Naive thymus-derived CD4-positive, alpha-beta T cell (primary cell): Measurements from ENCODE around the gene CAMK2A. TPM values are rescaled to one million over a fixed set of nuclear protein-coding genes. Genes with fewer than 3 reads are reported as not detected.

Experiments used
- ATAC-seq: fragments of 150-1000 bp; cut with Tn5 transposase; 2 replicates; pipeline ENCODE4 v1.10.0; 2021; ENCODE audit warnings: mild to moderate bottlenecking, moderate library complexity
- CTCF ChIA-PET: fragments of 350-600 bp; sonication (Branson Sonifier 250); formaldehyde crosslinking; loops from one replicate; lab custom pipeline; 2021; ENCODE audit warnings: antibody characterized with exemption; lab: Charles Lee
- POLR2A ChIA-PET: fragments of 350-600 bp; sonication (Branson Sonifier 250); formaldehyde crosslinking; loops from one replicate; lab custom pipeline; 2021; ENCODE audit warnings: antibody characterized with exemption, inconsistent platforms; lab: Charles Lee
- DNase-seq, 9 donors: peaks; one replicate each; pipeline versions ENCODE4 v3.0.0 to v3.0.0-alpha.2; 2020 to 2022; ENCODE audit warnings: mixed read lengths in 1 of 9
- H3K27ac ChIP-seq: one replicate; pipeline ENCODE4 v1.7.0; 2013; ENCODE audit warnings: mild to moderate bottlenecking, low read depth, low read length, moderate library complexity
- H3K27me3 ChIP-seq, 2 donors: one replicate each; pipeline ENCODE4 v1.7.0; 2013; ENCODE audit warnings: low read length in 2 of 2, mild to moderate bottlenecking in 2 of 2, moderate library complexity in 2 of 2; ENCODE audit not compliant: control insufficient read depth in 2 of 2, insufficient read depth in 2 of 2
- H3K36me3 ChIP-seq, 3 experiments: 1 replicate in 2 of 3; 2 replicates in 1 of 3; pipeline ENCODE4 v1.7.0; 2013; ENCODE audit warnings: low read length in 3 of 3, mild to moderate bottlenecking in 3 of 3, moderate library complexity in 1 of 3; ENCODE audit not compliant: insufficient read depth in 3 of 3, control insufficient read depth in 2 of 3
- H3K4me1 ChIP-seq, 2 donors: one replicate each; pipeline ENCODE4 v1.7.0; 2013; ENCODE audit warnings: low read length in 2 of 2, mild to moderate bottlenecking in 2 of 2, moderate library complexity in 1 of 2; ENCODE audit not compliant: control insufficient read depth in 2 of 2, insufficient read depth in 2 of 2
- H3K4me3 ChIP-seq: 2 replicates; pipeline ENCODE4 v1.7.0; 2013; ENCODE audit warnings: mild to moderate bottlenecking, low read length
- H3K9me3 ChIP-seq, 3 experiments: 1 replicate in 2 of 3; 2 replicates in 1 of 3; pipeline ENCODE4 v1.7.0; 2013; ENCODE audit warnings: low read length in 3 of 3; ENCODE audit not compliant: control insufficient read depth in 2 of 3
- H3K27ac Mint-ChIP-seq, 9 donors: one replicate each; pipeline ENCODE4 v1.8.0; 2020 to 2022; ENCODE audit warnings: mixed read lengths in 9 of 9, mild to moderate bottlenecking in 8 of 9, moderate library complexity in 5 of 9, inconsistent platforms in 2 of 9
- H3K27me3 Mint-ChIP-seq, 5 donors: one replicate each; pipeline ENCODE4 v1.8.0; 2021 to 2022; ENCODE audit warnings: mixed read lengths in 5 of 5, mild to moderate bottlenecking in 1 of 5
- H3K36me3 Mint-ChIP-seq, 5 donors: one replicate each; pipeline ENCODE4 v1.8.0; 2020 to 2022; ENCODE audit warnings: mixed read lengths in 5 of 5, mild to moderate bottlenecking in 3 of 5, inconsistent platforms in 1 of 5
- H3K4me1 Mint-ChIP-seq, 7 donors: one replicate each; pipeline ENCODE4 v1.8.0; 2020 to 2022; ENCODE audit warnings: mixed read lengths in 7 of 7, mild to moderate bottlenecking in 3 of 7, inconsistent platforms in 1 of 7
- H3K4me3 Mint-ChIP-seq, 10 donors: one replicate each; pipeline ENCODE4 v1.8.0; 2020 to 2022; ENCODE audit warnings: mild to moderate bottlenecking in 10 of 10, mixed read lengths in 10 of 10, moderate library complexity in 6 of 10, inconsistent platforms in 2 of 10
- H3K9me3 Mint-ChIP-seq, 11 donors: one replicate each; pipeline ENCODE4 v1.8.0; 2020 to 2022; ENCODE audit warnings: mixed read lengths in 11 of 11, mild to moderate bottlenecking in 4 of 11, inconsistent platforms in 1 of 11, moderate library complexity in 1 of 11
- intact Hi-C, 2 donors: fragments of 100-400 bp; cut with micrococcal nuclease; formaldehyde crosslinking; loops; one replicate each; pipeline ENCODE4 v1.15.1; 2023
- polyA plus RNA-seq, 2 donors: library from polyadenylated mRNA; unstranded; fragments of 300-500 nt; fragmentation: Illumina TruSeq; gene quantifications; one replicate each; pipeline ENCODE4 v1.2.3, GENCODE V29; 2021
- total RNA-seq, 6 experiments: library from RNA in 5 of 6; stranded (reverse) in 5 of 6; gene quantifications; 1 replicate in 5 of 6; 2 replicates in 1 of 6; pipeline ENCODE4 v1.2.3 and lab custom pipeline; 2021 to 2026

CAMK2A gene
- total and polyA plus RNA-seq, 7 experiments from 2014 or later: not detected

GRCh38 chr5:150215979-150216944, 73.3 kb downstream of the CAMK2A start:
- Mint-ChIP-seq H3K9me3 (peaks cover 0 to 4% (median 0%) of the 10 kb centered on the region in 11 donors), H3K27me3 (peaks cover 0 to 10% (median 2%) of the 10 kb centered on the region in 5 donors), H3K27ac (peak overlapping the region in 1 of 9 donors; percentile 59), H3K4me3 (no peak overlapping the region), H3K36me3 (no peaks in the 10 kb centered on the region), H3K4me1 (peaks cover 0 to 7% (median 0%) of the 10 kb centered on the region in 7 donors)
- ChIA-PET CTCF (interaction anchor here (1.1 kb wide), 1 partner anchor 59 kb away, joined by 3 read pairs; no protein-coding TSS in a partner anchor), POLR2A (no interaction called here)
- Histone ChIP-seq H3K27ac (no peak overlapping the region), H3K4me3 (no peak overlapping the region), H3K4me1 (no peaks in the 10 kb centered on the region), H3K9me3 (no peaks in the 10 kb centered on the region), H3K36me3 (no peaks in the 10 kb centered on the region), H3K27me3 (peaks cover 0 to 2% of the 10 kb centered on the region in 2 donors)
- no peak for ATAC-seq
- no peak for DNase-seq
- intact Hi-C loops: loop anchor here in 1 of 2 donors (5.0 kb wide), 2 partner anchors 136 to 214 kb away; partner anchors contain the start of genes HMGXB3 and TIGD6

GRCh38 chr5:150214289-150214688, 75.3 kb downstream of the CAMK2A start:
- no peak for ATAC-seq
- Histone ChIP-seq H3K36me3 (no peaks in the 10 kb centered on the region), H3K27ac (no peak overlapping the region), H3K4me3 (no peak overlapping the region), H3K27me3 (peaks cover 0 to 2% of the 10 kb centered on the region in 2 donors), H3K4me1 (peaks cover 0 to 2% of the 10 kb centered on the region in 2 donors), H3K9me3 (no peaks in the 10 kb centered on the region)
- Mint-ChIP-seq H3K9me3 (peaks cover 0 to 4% (median 0%) of the 10 kb centered on the region in 11 donors), H3K27ac (no peak overlapping the region), H3K4me3 (no peak overlapping the region), H3K4me1 (peaks cover under 1 to 8% (median 4%) of the 10 kb centered on the region in 7 donors), H3K36me3 (no peaks in the 10 kb centered on the region), H3K27me3 (peaks cover 0 to 13% (median 7%) of the 10 kb centered on the region in 5 donors)
- POLR2A ChIA-PET: no interaction called here
- DNase-seq: no peak
- CTCF ChIA-PET: no interaction called here
- intact Hi-C loops: no loop called here

- ATAC-seq: no peak
- Mint-ChIP-seq H3K27ac (no peak overlapping the region), H3K36me3 (no peaks in the 10 kb centered on the region), H3K9me3 (peaks cover 0 to 4% (median 0%) of the 10 kb centered on the region in 11 donors), H3K27me3 (peaks cover 0 to 16% (median 11%) of the 10 kb centered on the region in 5 donors), H3K4me3 (no peak overlapping the region), H3K4me1 (peaks cover 5 to 14% (median 11%) of the 10 kb centered on the region in 7 donors)
- Histone ChIP-seq H3K4me3 (no peak overlapping the region), H3K36me3 (no peaks in the 10 kb centered on the region), H3K4me1 (peaks cover 3 to 10% of the 10 kb centered on the region in 2 donors), H3K27ac (no peak overlapping the region), H3K9me3 (no peaks in the 10 kb centered on the region), H3K27me3 (peaks cover 0 to 2% of the 10 kb centered on the region in 2 donors)
- ChIA-PET POLR2A (no interaction called here), CTCF (no interaction called here)
- intact Hi-C loops: no loop called here
- no peak for DNase-seq
Observed at GRCh38 chr5:150213530-150213929, 76.0 kb downstream of the CAMK2A start.

- ATAC-seq (no peak), DNase-seq (no peak)
- H3K36me3 ChIP-seq: no peaks in the 10 kb centered on the region
- Mint-ChIP-seq H3K4me1 (peaks cover 12 to 20% (median 13%) of the 10 kb centered on the region in 7 donors), H3K9me3 (peaks cover 0 to 4% (median 0%) of the 10 kb centered on the region in 11 donors), H3K36me3 (no peaks in the 10 kb centered on the region), H3K27ac (no peak overlapping the region), H3K27me3 (peaks cover 10 to 24% (median 14%) of the 10 kb centered on the region in 5 donors), H3K4me3 (no peak overlapping the region)
- intact Hi-C loops: no loop called here
- peaks cover 7 to 12% of the 10 kb centered on the region in 2 donors for H3K4me1 ChIP-seq
- no peaks in the 10 kb centered on the region for H3K27me3 ChIP-seq
- H3K27ac ChIP-seq: no peak overlapping the region
- H3K4me3 ChIP-seq: no peak overlapping the region
- POLR2A ChIA-PET: no interaction called here
- CTCF ChIA-PET: no interaction called here
- H3K9me3 ChIP-seq: no peaks in the 10 kb centered on the region
Observed at GRCh38 chr5:150211156-150212030, 78.2 kb downstream of the CAMK2A start.

- ChIA-PET CTCF (no interaction called here), POLR2A (no interaction called here)
- H3K4me3 ChIP-seq: no peak overlapping the region
- Mint-ChIP-seq H3K36me3 (no peaks in the 10 kb centered on the region), H3K4me1 (peaks cover 11 to 20% (median 13%) of the 10 kb centered on the region in 7 donors), H3K9me3 (peaks cover 0 to 4% (median 0%) of the 10 kb centered on the region in 11 donors), H3K4me3 (no peak overlapping the region), H3K27ac (no peak overlapping the region), H3K27me3 (peaks cover 10 to 24% (median 14%) of the 10 kb centered on the region in 5 donors)
- intact Hi-C loops: no loop called here
- no peaks in the 10 kb centered on the region for H3K9me3 ChIP-seq
- H3K27me3 ChIP-seq: no peaks in the 10 kb centered on the region
- ATAC-seq (no peak), DNase-seq (no peak)
- H3K36me3 ChIP-seq: no peaks in the 10 kb centered on the region
- H3K27ac ChIP-seq: no peak overlapping the region
- peaks cover 7 to 12% of the 10 kb centered on the region in 2 donors for H3K4me1 ChIP-seq
Observed at GRCh38 chr5:150210644-150211043, 78.9 kb downstream of the CAMK2A start.

GRCh38 chr5:150209099-150209635, 80.4 kb downstream of the CAMK2A start:
- Mint-ChIP-seq H3K4me1 (peaks cover 11 to 20% (median 13%) of the 10 kb centered on the region in 7 donors), H3K4me3 (peak overlapping the region in 9 of 10 donors; percentile 10 to 71 (median 42)), H3K9me3 (peaks cover 0 to 4% (median 0%) of the 10 kb centered on the region in 11 donors), H3K27me3 (peaks cover 10 to 24% (median 14%) of the 10 kb centered on the region in 5 donors), H3K36me3 (no peaks in the 10 kb centered on the region), H3K27ac (peak overlapping the region in 1 of 9 donors; percentile 42)
- Histone ChIP-seq H3K4me3 (peak overlapping the region; percentile 25), H3K4me1 (peaks cover 7 to 12% of the 10 kb centered on the region in 2 donors), H3K9me3 (no peaks in the 10 kb centered on the region), H3K36me3 (no peaks in the 10 kb centered on the region), H3K27ac (no peak overlapping the region), H3K27me3 (no peaks in the 10 kb centered on the region)
- POLR2A ChIA-PET: no interaction called here
- DNase-seq: peak in 2 of 9 donors; percentile 11 to 12
- intact Hi-C loops: no loop called here
- peak; percentile 56 for ATAC-seq
- CTCF ChIA-PET: no interaction called here
